SK-N-SH treated with all-trans-retinoic acid at 6 μM for 48 hours (cell line): ENCODE results near the gene PIEZO1.

Experiments
- ATAC-seq: fragments of 200-7000 bp; cut with Tn5 transposase; 3 replicates; pipeline ENCODE4 v1.9.1; 2020; ENCODE audit warnings: mild to moderate bottlenecking, moderate library complexity
- BACH2 ChIP-seq: fragments of 250-450 bp; sonication (Bioruptor Pico); IDR thresholded peaks from 2 replicates; pipeline ENCODE4 v1.9.0; 2021; ENCODE audit warnings: mild to moderate bottlenecking, borderline replicate concordance
- CSDC2 ChIP-seq: fragments of 250-450 bp; sonication (Bioruptor Pico); IDR thresholded peaks from 2 replicates; pipeline ENCODE4 v1.5.0; 2020; ENCODE audit warnings: mild to moderate bottlenecking, moderate library complexity
- ESRRG ChIP-seq: fragments of 250-450 bp; sonication (Bioruptor Pico); IDR thresholded peaks from 2 replicates; pipeline ENCODE4 v1.6.1; 2021; ENCODE audit warnings: mild to moderate bottlenecking
- GLIS3 ChIP-seq: fragments of 250-450 bp; sonication (Bioruptor Pico); IDR thresholded peaks from 2 replicates; pipeline ENCODE4 v1.5.0; 2020; ENCODE audit warnings: mild to moderate bottlenecking, moderate library complexity
- ISL1 ChIP-seq: fragments of 250-450 bp; sonication (Bioruptor Pico); IDR thresholded peaks from 2 replicates; pipeline ENCODE4 v2.1.2; 2022; ENCODE audit warnings: mild to moderate bottlenecking, moderate library complexity
- OSR1 ChIP-seq: fragments of 250-450 bp; sonication (Bioruptor Pico); IDR thresholded peaks from 2 replicates; pipeline ENCODE4 v1.8.0; 2022; ENCODE audit warnings: moderate library complexity, mild to moderate bottlenecking, inconsistent platforms
- PPARA ChIP-seq: fragments of 250-450 bp; sonication (Bioruptor Pico); IDR thresholded peaks from 2 replicates; pipeline ENCODE4 v1.5.0; 2020; ENCODE audit warnings: mild to moderate bottlenecking, borderline replicate concordance
- SNAI2 ChIP-seq: fragments of 250-450 bp; sonication (Bioruptor Pico); IDR thresholded peaks from 2 replicates; pipeline ENCODE4 v1.5.0; 2020; ENCODE audit warnings: mild to moderate bottlenecking, moderate library complexity
- TCF4 ChIP-seq: fragments of 250-450 bp; sonication (Bioruptor Pico); IDR thresholded peaks from 2 replicates; pipeline ENCODE4 v1.8.0; 2021; ENCODE audit warnings: mild to moderate bottlenecking, moderate library complexity, borderline replicate concordance
- TOX ChIP-seq: fragments of 250-450 bp; sonication (Bioruptor Pico); IDR thresholded peaks from 2 replicates; pipeline ENCODE4 v1.8.0; 2021; ENCODE audit warnings: mild to moderate bottlenecking, moderate library complexity, borderline replicate concordance
- ZC3H10 ChIP-seq: fragments of 250-450 bp; sonication (Bioruptor Pico); IDR thresholded peaks from 2 replicates; pipeline ENCODE4 v1.5.1; 2021; ENCODE audit warnings: mild to moderate bottlenecking, moderate library complexity
- ZFP3 ChIP-seq: fragments of 250-450 bp; sonication (Bioruptor Pico); IDR thresholded peaks from 2 replicates; pipeline ENCODE4 v1.5.0; 2020; ENCODE audit warnings: mild to moderate bottlenecking, moderate library complexity
- ZFP30 ChIP-seq: fragments of 450-650 bp; formaldehyde crosslinking; IDR thresholded peaks from 2 replicates; pipeline ENCODE4 v1.5.0; 2022; ENCODE audit warnings: mild to moderate bottlenecking, moderate library complexity
- ZNF565 ChIP-seq: fragments of 450-650 bp; formaldehyde crosslinking; conservative IDR thresholded peaks from 2 replicates; pipeline ENCODE4 v1.5.0; 2020; ENCODE audit warnings: low read depth, mild to moderate bottlenecking, moderate library complexity
- ZNF70 ChIP-seq: fragments of 450-650 bp; formaldehyde crosslinking; IDR thresholded peaks from 2 replicates; pipeline ENCODE4 v1.5.0; 2020; ENCODE audit warnings: mild to moderate bottlenecking, moderate library complexity
- ZNF8 ChIP-seq: fragments of 450-650 bp; formaldehyde crosslinking; IDR thresholded peaks from 2 replicates; pipeline ENCODE4 v1.5.0; 2020; ENCODE audit warnings: mild to moderate bottlenecking, moderate library complexity
- TF ChIP-seq, protein P1 (sequence below): fragments of 250-450 bp; sonication (Bioruptor Pico); IDR thresholded peaks from 2 replicates; pipeline ENCODE4 v1.5.1; 2020; ENCODE audit warnings: low read depth, mild to moderate bottlenecking, moderate library complexity
- TF ChIP-seq, protein P2 (sequence below): fragments of 250-450 bp; sonication (Bioruptor Pico); IDR thresholded peaks from 2 replicates; pipeline ENCODE4 v1.5.1; 2021; ENCODE audit warnings: mild to moderate bottlenecking, moderate library complexity
- TF ChIP-seq, protein P3 (sequence below): fragments of 250-450 bp; sonication (Bioruptor Pico); IDR thresholded peaks from 2 replicates; pipeline ENCODE4 v1.5.0; 2020; ENCODE audit warnings: mild to moderate bottlenecking, moderate library complexity
- TF ChIP-seq, protein P4 (sequence below): fragments of 250-450 bp; sonication (Bioruptor Pico); IDR thresholded peaks from 2 replicates; pipeline ENCODE4 v1.8.0; 2021; ENCODE audit warnings: low read depth, mild to moderate bottlenecking, moderate library complexity, borderline replicate concordance

PIEZO1 gene

DNA sequence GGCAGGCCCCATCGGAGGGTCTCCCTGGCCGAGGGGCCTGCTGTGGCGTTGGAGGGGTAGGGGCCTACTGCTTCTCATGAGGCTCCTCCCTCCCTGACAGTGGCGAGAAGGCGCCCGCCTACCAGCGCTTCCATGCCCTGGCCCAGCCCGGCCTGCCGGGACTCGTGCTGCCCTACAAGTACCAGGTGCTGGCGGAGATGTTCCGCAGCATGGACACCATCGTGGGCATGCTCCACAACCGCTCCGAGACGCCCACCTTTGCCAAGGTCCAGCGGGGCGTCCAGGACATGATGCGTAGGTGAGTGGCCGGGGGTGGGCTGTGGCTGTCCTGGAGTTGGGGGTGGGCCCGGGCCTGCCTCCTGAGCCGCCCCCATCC lies 20.3 kb upstream of the PIEZO1 start:
- no peak for TF ChIP-seq TOX
- TF ChIP-seq SNAI2 (CRISPR knock-in tag): no peak
- ATAC-seq: peak; percentile 1; the same call in 2 of the 3 replicates

DNA sequence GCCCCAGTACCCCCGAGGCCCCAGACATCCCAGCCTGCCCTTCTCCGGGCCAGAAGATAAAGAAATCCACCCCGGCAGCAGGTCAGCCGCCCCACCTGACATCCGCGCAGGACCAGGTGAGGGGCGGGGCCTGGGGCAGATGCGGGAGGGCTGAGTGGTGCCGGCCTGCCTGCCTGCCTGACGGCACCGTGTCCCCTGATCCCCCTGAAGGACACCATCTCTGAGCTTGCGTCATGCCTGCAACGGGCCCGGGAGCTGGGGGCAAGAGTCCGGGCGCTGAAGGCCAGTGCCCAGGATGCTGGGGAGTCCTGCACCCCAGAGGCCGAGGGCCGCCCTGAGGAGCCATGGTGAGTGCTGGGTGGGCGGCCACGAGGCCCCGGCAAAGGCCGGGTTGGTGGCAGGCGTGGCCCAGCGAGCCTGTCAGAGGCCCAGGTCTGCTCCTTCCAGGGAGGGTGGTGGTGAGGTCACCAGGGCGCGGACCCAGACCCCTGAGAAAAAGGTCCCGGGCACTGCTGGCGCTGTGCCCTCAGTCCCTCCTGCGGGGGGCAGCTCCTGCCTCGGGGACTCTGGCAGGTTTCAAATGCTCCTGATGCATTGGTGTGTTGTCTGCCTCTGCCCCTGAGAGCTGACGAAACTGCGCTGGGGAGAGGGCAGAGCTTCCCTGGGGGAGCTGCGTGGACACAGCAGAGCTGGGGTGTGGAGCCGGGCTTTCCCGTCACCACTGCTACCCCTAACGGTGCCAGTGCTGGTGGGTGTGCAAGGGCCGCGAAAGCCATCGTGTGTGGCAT lies 19.7 kb upstream of the PIEZO1 start:
- peak; percentile 11 for ATAC-seq
- TF ChIP-seq ZC3H10 (no peak), ZNF70 (no peak), GLIS3 (CRISPR knock-in tag) (no peak), PPARA (CRISPR knock-in tag) (no peak), CSDC2 (CRISPR knock-in tag) (no peak), ISL1 (CRISPR knock-in tag) (no peak), ZNF565 (CRISPR knock-in tag) (no peak), SNAI2 (CRISPR knock-in tag) (no peak), BACH2 (CRISPR knock-in tag) (no peak), TCF4 (CRISPR knock-in tag) (no peak), ZFP3 (no peak), ZNF8 (CRISPR knock-in tag) (no peak), ESRRG (CRISPR knock-in tag) (no peak)
- TF ChIP-seq, protein P1, sequence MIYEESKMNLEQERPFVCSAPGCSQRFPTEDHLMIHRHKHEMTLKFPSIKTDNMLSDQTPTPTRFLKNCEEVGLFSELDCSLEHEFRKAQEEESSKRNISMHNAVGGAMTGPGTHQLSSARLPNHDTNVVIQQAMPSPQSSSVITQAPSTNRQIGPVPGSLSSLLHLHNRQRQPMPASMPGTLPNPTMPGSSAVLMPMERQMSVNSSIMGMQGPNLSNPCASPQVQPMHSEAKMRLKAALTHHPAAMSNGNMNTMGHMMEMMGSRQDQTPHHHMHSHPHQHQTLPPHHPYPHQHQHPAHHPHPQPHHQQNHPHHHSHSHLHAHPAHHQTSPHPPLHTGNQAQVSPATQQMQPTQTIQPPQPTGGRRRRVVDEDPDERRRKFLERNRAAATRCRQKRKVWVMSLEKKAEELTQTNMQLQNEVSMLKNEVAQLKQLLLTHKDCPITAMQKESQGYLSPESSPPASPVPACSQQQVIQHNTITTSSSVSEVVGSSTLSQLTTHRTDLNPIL (CRISPR knock-in tag): no peak
- TF ChIP-seq, protein P2, sequence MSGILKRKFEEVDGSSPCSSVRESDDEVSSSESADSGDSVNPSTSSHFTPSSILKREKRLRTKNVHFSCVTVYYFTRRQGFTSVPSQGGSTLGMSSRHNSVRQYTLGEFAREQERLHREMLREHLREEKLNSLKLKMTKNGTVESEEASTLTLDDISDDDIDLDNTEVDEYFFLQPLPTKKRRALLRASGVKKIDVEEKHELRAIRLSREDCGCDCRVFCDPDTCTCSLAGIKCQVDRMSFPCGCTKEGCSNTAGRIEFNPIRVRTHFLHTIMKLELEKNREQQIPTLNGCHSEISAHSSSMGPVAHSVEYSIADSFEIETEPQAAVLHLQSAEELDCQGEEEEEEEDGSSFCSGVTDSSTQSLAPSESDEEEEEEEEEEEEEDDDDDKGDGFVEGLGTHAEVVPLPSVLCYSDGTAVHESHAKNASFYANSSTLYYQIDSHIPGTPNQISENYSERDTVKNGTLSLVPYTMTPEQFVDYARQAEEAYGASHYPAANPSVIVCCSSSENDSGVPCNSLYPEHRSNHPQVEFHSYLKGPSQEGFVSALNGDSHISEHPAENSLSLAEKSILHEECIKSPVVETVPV (CRISPR knock-in tag): no peak
- TF ChIP-seq, protein P3, sequence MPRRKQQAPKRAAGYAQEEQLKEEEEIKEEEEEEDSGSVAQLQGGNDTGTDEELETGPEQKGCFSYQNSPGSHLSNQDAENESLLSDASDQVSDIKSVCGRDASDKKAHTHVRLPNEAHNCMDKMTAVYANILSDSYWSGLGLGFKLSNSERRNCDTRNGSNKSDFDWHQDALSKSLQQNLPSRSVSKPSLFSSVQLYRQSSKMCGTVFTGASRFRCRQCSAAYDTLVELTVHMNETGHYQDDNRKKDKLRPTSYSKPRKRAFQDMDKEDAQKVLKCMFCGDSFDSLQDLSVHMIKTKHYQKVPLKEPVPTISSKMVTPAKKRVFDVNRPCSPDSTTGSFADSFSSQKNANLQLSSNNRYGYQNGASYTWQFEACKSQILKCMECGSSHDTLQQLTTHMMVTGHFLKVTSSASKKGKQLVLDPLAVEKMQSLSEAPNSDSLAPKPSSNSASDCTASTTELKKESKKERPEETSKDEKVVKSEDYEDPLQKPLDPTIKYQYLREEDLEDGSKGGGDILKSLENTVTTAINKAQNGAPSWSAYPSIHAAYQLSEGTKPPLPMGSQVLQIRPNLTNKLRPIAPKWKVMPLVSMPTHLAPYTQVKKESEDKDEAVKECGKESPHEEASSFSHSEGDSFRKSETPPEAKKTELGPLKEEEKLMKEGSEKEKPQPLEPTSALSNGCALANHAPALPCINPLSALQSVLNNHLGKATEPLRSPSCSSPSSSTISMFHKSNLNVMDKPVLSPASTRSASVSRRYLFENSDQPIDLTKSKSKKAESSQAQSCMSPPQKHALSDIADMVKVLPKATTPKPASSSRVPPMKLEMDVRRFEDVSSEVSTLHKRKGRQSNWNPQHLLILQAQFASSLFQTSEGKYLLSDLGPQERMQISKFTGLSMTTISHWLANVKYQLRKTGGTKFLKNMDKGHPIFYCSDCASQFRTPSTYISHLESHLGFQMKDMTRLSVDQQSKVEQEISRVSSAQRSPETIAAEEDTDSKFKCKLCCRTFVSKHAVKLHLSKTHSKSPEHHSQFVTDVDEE (CRISPR knock-in tag): no peak

DNA sequence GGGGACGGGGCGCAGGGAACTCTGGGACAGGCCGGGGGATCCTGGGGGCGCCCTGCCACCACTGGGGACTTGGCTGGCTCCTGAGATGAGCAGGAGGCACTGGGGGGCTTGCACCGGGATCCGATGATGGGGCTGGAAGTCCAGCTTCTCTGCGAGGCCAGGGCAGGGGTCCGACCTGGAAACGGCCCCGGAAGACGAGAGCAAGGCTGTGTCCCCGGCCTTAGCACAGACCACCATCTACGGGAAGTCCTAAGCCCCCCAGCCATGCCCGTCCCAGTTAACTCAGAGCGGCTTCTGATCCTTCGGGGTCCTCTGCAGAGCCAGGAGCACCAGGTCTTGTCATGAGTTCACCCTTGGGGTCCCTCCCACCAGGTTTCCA lies 19.1 kb upstream of the PIEZO1 start:
- ATAC-seq: peak; percentile 6; the same call in 2 of the 3 replicates
- TF ChIP-seq, protein P3 (CRISPR knock-in tag): no peak
- TF ChIP-seq BACH2 (CRISPR knock-in tag) (no peak), ZNF8 (CRISPR knock-in tag) (no peak), ISL1 (CRISPR knock-in tag) (no peak), OSR1 (CRISPR knock-in tag) (no peak), ZNF565 (CRISPR knock-in tag) (no peak), ZFP3 (no peak), ESRRG (CRISPR knock-in tag) (no peak), TOX (no peak), ZFP30 (no peak), PPARA (CRISPR knock-in tag) (no peak), SNAI2 (CRISPR knock-in tag) (no peak), GLIS3 (CRISPR knock-in tag) (no peak), TCF4 (CRISPR knock-in tag) (no peak)
- TF ChIP-seq, protein P1 (CRISPR knock-in tag): no peak
- TF ChIP-seq, protein P4, sequence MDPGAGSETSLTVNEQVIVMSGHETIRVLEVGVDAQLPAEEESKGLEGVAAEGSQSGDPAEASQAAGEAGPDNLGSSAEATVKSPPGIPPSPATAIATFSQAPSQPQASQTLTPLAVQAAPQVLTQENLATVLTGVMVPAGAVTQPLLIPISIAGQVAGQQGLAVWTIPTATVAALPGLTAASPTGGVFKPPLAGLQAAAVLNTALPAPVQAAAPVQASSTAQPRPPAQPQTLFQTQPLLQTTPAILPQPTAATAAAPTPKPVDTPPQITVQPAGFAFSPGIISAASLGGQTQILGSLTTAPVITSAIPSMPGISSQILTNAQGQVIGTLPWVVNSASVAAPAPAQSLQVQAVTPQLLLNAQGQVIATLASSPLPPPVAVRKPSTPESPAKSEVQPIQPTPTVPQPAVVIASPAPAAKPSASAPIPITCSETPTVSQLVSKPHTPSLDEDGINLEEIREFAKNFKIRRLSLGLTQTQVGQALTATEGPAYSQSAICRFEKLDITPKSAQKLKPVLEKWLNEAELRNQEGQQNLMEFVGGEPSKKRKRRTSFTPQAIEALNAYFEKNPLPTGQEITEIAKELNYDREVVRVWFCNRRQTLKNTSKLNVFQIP (CRISPR knock-in tag): no peak
- TF ChIP-seq, protein P2 (CRISPR knock-in tag): no peak
